ENCODE data around the gene SMPD2. TPM values are rescaled to one million over a fixed set of nuclear protein-coding genes. Genes with fewer than 3 reads are reported as not detected.

SMPD2 gene
- total RNA-seq, 1 experiment from 2014 or later: 14.7 TPM

GRCh38 chr6:109471105-109471810, 30.7 kb downstream of the SMPD2 start:
- DNase-seq (ENCODE audit: low read depth, low spot score) (no peak), ATAC-seq (no peak)
- Histone ChIP-seq H3K9me3 (ENCODE audit: control insufficient read depth in 1 of 2, insufficient read depth in 1 of 2, low read depth in 1 of 2, low read length in 2 of 2) (no peaks in the 10 kb centered on the region), H3K4me1 (ENCODE audit: control insufficient read depth in 1 of 2, insufficient read depth in 2 of 2, low read length in 2 of 2) (no peaks in the 10 kb centered on the region), H3K36me3 (ENCODE audit: control insufficient read depth in 1 of 2, insufficient read depth in 2 of 2, low read length in 2 of 2) (peaks cover 44 to 75% of the 10 kb centered on the region in 2 experiments), H3K9ac (ENCODE audit: low read length) (no peak overlapping the region), H3K27ac (ENCODE audit: low read depth, low read length) (no peak overlapping the region), H3K9me2 (ENCODE audit: insufficient read depth) (no peaks in the 10 kb centered on the region), H4K20me1 (ENCODE audit: insufficient read depth) (no peaks in the 10 kb centered on the region), H3K4me3 (replicated peaks in 1 of 2; ENCODE audit: low read depth in 1 of 2, low read length in 2 of 2) (no peak overlapping the region), H3K4me2 (ENCODE audit: low read length) (no peak overlapping the region), H3K79me2 (ENCODE audit: insufficient read depth, low read length) (peaks cover 54% of the 10 kb centered on the region), H3K27me3 (ENCODE audit: insufficient read depth, low read length) (no peaks in the 10 kb centered on the region), H2AFZ (ENCODE audit: low read depth, low read length, poor library complexity, severe bottlenecking) (no peak overlapping the region)
- TF ChIP-seq ELF1 (IDR thresholded peaks at IDR 0.05; ENCODE audit: borderline replicate concordance, low read depth) (no peak), SP1 (IDR thresholded peaks at IDR 0.05; ENCODE audit: low read depth) (no peak), JUND (IDR thresholded peaks at IDR 0.05) (no peak), FOSL1 (IDR thresholded peaks at IDR 0.05; ENCODE audit: low read depth) (no peak), ZNF274 (IDR thresholded peaks at IDR 0.05; ENCODE audit: low read depth, low read length) (no peak), REST (IDR thresholded peaks at IDR 0.05; ENCODE audit: low read depth) (no peak), YY1 (IDR thresholded peaks at IDR 0.05; ENCODE audit: extremely low read depth, insufficient replicate concordance, low read depth, low read length) (no peak), CBX3 (IDR thresholded peaks at IDR 0.05; ENCODE audit: low read depth) (no peak), CEBPB (IDR thresholded peaks at IDR 0.05; ENCODE audit: low read depth) (no peak), RAD21 (IDR thresholded peaks at IDR 0.05; ENCODE audit: low read depth) (no peak), EZH2phosphoT487 (IDR thresholded peaks at IDR 0.05; ENCODE audit: borderline replicate concordance) (no peak), POLR2A (IDR thresholded peaks at IDR 0.05; ENCODE audit: borderline replicate concordance, extremely low read depth, insufficient read depth, insufficient read length) (no peak), ATF3 (IDR thresholded peaks at IDR 0.05) (no peak), POLR2AphosphoS5 (IDR thresholded peaks at IDR 0.05; ENCODE audit: low read depth, low read length) (no peak), EZH2 (IDR thresholded peaks at IDR 0.05) (no peak), SIN3A (IDR thresholded peaks at IDR 0.05; ENCODE audit: low read depth) (no peak), ZBTB33 (IDR thresholded peaks at IDR 0.05; ENCODE audit: extremely low read depth, insufficient replicate concordance, low read length) (no peak), CTCF (IDR thresholded peaks at IDR 0.05 in 2 of 3, conservative IDR thresholded peaks at IDR 0.05 in 1 of 3; ENCODE audit: borderline replicate concordance in 1 of 3, insufficient read depth in 1 of 3, low read depth in 2 of 3, low read length in 2 of 3) (no peak), MAX (IDR thresholded peaks at IDR 0.05) (no peak), EGR1 (IDR thresholded peaks at IDR 0.05; ENCODE audit: low read depth) (no peak)
- intact Hi-C loops (cut with micrococcal nuclease): no loop called here
- POLR2A ChIA-PET: no interaction called here
- no TSS peak for BruUV-seq (replicated peaks)
- RAD21 ChIA-PET (ENCODE audit: low non-redundant PET in 1 of 2, low total read pairs in 2 of 2, uncharacterized antibody in 2 of 2, unreplicated experiment in 2 of 2): no interaction called here
- CTCF ChIA-PET: no interaction called here

All from HCT116 (cell line).